LoVo (cell line): Measurements from ENCODE around the gene NONO.
"Not testable (repeated sequence)": the region's sequence is repeated elsewhere in the genome, so short reads cannot be mapped to it uniquely, and the experiment has no call there.

ENCODE experiments used
- DNase-seq: peaks from one replicate; pipeline ENCODE4 v3.0.0-alpha.2; 2016; ENCODE audit warnings: low spot score

The NONO gene

DNA sequence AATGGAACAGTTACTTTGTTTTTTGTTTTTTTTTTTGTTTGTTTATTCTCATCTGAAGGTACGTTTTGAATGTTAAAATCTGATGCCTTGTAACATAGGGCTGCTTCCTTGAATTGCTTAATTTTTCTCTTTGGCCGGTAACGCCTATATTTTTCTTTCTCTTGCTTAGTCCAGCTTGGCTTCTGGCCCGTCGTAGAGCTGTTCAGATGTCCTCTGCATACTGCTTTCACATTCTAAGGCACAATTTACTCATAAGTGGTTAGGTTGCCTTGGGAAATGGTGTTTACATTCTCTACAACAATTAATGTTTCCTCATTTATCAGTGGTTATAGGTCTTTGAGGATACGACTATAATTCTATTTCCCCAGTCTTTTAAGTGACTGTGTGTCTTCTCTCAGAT, 7.9 kb downstream of the NONO start:
- DNase-seq = no peak

DNA sequence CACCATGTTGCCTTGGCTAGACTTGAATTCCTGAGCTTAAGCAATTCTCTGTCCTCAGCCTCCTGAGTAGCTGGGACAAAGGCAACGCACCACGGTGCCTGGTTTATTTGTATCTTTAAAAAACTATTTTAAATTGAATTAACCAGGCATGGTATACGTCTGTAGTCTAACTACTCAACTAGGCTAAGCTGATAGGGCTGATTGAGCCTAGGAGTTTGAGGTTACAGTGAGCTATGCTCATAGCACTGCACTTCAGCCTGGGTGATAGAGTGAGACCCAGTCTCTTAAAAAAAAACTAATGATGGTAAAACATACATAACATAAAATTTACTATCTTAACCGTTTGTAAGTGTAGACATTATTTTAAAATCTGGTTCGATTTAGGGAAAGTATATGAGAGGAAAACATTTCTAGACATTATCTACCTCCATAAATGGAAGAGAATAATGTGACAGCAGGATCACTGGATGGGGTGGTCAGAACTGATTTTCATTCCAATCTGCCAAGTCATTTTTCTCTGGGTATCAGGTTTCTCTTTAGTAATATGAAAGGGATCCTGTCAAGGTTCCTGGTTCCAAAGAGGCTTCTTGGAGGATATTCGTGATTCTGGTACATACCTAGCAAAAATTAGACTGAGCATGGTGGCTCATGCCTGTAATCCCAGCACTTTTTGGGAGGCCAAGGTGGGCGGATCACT, 9.4 kb downstream of the NONO start:
- DNase-seq = no peak

DNA sequence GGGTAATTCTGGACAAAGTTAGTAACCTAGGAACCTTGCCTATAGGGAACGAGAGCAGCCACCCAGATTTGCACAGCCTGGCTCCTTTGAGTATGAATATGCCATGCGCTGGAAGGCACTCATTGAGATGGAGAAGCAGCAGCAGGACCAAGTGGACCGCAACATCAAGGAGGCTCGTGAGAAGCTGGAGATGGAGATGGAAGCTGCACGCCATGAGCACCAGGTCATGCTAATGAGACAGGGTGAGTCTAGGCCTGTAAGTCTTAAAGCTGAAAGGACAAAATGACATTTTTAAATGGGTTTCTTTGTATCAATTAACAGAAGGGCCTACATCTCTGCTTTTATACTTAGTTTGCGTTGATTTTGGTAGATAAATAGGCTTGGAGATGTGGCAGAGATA, 13.4 kb downstream of the NONO start:
- DNase-seq = no peak

DNA sequence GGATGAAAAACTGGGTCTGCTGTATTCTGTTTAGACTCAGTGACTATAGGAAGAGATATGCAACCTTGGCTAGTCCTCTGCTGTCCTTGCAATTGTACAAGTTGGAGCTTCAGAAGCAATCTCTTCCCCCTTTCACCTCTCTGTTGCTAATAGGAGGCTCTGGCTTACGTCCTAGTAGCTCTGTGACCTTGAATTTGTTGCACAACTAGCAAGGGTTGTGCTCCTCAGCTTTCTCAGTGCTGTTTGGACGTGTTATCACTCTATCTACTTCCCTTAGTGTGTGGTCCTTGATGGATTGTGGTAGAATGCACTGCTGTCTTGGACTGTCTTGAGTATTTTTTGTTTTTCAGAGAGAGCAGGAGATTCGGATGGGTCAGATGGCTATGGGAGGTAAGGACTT, 14.7 kb downstream of the NONO start:
- DNase-seq = no peak

DNA sequence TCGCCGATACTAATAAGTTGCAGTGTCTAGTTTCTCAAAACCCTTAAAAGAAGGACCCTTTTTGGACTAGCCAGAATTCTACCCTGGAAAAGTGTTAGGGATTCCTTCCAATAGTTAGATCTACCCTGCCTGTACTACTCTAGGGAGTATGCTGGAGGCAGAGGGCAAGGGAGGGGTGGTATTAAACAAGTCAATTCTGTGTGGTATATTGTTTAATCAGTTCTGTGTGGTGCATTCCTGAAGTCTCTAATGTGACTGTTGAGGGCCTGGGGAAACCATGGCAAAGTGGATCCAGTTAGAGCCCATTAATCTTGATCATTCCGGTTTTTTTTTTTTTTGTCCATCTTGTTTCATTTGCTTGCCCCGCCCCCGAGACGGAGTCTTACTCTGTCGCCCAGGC, 16.6 kb downstream of the NONO start:
- DNase-seq = not testable (repeated sequence)

DNA sequence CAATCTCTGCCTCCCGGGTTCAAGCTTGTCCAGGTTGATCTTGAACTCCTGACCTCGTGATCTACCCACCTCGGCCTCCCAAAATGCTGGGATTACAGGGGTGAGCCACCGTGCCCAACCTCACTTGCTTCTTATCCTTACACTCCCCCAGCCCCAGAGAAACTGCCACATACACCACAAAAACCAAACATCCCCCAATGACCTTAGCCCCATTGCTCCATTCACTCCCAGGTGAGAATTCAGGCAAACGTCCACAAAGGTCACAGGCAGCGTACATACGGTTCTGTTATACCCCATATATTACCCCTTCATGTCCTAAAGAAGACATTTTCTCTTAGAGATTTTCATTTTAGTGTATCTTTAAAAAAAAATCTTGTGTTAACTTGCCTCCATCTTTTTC, 17.1 kb downstream of the NONO start:
- not testable (repeated sequence) for DNase-seq

DNA sequence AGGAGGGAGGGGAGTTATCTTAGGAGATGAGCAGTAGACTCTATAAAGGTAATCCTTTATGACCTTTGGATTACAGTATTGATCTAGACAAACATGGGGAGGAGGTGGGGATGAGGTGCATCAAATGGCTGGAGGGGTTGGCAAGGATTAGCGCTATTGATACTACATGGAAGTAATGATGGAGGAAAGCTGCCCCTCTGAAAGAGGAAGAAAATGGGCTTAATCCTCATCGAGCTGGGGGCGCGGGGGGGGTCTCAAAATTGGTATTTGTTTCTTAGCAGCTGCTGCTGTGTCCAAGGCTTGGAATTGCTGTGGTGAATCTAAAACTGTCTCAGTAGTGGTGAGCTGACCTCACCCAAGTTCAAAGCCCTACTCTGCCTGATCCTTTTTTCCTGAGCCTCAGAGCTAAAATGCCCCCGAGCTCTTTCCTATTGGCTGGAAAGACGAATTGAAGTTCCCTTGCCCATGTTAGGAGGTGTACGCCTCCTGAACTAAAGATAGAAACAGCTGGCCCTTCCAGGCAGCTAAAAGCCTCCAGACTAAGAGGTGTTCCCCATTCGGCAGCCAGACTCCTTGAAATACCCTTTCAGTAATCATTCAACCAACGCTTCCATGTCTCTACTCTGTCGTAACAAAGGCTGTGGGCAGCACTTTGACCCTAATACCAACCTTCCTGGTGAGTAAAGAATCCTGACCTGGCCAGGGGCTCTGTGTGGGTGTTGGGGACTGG, 17.9 kb downstream of the NONO start, which contains the start of gene ITGB1BP2:
Gene ITGB1BP2, plus strand, starts transcription at position 556 of the 730 bp plus-strand sequence. Its CDS starts 57 bp downstream, at position 613.
- DNase-seq = no peak

DNA sequence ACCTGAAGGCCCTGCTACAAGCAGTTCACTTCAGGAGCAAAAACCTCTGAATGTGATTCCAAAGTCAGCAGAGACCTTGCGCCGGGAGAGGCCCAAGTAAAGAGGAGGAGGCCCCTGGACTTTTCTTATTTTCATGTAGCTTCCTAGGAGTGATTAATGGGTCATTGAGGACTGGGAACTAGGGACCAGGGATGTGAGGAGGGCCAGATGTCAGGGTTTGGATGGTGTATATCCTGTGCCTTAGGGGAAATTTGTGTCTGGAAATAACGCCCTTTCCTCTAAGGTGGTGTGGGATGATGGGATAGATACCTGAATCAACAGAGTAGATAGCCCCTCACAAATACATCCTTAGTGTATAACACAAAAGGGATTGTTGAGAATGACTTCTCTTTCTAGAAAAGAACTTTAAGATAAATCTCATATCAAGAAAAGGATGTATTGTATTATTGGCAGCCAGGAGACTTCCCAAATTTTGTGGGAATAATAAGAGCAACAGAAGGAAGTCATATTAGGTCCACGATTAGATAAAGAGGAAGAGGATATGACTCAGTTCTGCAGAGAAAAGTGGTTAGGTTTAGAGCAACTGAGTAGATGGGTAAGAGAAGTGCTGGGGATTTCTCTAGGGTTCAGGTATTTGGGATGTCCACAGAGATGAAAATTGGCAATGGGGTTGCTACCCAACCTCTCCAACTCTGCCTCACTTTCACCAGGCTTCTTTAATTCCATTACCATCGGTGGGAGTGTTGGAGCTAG, 19.2 kb downstream of the NONO start:
- no peak for DNase-seq

DNA sequence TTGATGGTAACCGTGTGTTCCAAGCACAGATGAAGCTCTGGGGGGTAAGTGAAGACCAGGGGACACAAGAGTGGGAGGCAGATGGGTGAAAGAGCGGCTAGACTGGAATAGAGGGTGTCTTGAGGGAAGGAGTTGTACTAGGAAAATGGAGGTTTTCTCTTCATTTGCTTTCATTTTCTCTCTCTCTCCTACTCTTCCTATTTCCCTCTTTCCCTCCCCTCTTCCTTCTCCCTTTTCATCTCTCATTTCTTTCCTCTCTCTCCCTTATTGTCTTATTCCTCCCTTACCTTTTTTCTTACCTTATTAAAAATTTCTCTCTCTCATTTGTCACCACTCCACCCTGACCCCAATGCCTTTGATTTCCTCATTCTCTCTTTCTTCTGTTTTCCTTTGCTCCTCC, 21.1 kb downstream of the NONO start:
- DNase-seq = no peak

DNA sequence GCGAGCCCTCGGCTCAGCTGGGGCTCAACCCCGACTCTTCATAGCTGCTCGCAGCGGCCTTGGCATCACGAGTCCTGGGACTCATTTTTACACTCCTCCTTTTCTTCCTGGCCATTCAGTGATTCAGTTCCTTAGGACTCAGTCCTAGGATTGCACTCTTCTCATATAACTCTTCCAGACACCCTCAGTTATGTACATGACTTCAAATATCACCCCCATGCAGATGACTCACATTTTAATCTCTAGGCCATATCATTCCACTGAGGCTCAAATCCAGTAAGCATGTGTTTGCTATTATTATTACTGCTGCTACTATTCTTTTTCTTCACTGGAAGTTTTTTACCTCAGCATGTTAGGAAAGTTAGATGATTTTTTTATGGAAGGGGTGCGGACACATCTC, 32.5 kb downstream of the NONO start:
- DNase-seq = no peak

DNA sequence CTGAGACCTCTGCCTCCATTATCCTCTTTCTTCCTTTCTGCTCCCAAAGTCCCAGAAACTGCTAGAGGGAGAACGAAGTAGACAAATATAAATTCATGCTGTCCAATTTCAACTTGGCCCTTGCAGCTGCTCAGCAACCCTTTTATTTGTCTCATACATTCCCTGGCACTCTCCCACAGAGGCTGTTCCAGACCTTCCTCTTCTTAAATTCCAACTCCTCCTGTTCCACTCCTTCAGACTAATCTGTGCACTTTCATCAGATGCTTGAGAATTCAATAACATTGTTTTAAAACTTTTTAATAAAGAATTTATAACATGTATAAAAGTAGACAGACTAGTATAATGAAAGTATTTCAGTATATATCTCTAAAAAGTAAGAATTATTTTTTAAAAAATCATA, 33.5 kb downstream of the NONO start:
- not testable (repeated sequence) for DNase-seq

DNA sequence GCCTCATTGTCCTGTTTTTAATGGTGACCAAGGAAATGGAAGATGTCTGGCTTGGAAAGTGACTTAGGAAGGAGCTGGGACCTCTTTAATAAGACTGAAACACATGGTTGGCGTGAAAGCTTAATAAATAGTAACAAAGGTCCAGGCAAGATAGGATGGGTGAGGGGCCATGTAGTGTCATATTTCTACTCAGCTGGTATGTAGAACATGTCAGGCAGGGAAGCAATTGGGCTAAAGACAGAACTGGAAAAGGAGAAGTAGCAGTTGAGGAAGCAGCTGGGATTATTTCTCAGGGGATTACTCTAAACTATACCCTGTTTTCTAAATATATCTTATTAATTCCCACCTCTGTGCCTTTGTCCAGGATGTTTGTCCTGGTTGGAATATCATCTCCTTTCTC, 36.7 kb downstream of the NONO start:
- no peak for DNase-seq

DNA sequence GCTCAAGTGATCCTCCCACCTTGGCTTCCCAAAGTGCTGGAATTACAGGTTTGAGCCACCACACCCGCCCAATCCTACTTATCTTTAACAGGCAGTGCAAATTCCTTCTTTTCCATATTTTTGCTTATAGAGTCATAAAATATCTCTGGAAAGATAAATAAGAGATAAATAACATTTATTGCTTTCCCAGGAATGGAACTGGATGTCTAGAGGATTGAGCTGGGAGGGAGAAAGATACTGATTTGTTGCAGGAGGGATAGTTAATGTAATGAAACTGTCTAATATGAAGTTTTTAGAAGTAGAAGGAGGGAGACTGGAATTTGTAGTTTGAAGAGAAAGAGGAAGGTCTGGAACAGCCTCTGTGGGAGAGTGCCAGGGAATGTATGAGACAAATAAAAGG, 38.3 kb downstream of the NONO start:
- DNase-seq = no peak

DNA sequence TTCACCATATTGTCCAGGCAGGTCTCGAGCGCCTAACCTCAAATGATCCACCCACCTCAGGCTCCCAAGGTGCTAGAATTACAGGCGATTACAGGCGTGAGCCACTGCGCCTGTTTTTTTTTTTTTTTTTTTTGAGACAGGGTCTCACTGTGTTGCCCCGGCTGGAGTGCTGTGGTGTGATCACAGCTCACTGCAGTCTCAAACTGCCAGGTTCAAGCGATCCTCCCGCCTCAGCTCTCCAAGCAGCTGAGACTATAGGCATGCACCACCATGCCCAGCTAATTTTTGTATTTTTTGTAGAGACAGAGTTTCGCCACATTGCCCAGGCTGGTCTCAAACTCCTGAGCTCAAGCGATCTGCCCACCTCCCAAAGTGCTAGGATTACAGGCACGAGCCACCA, 41.0 kb downstream of the NONO start:
- DNase-seq = not testable (repeated sequence)

DNA sequence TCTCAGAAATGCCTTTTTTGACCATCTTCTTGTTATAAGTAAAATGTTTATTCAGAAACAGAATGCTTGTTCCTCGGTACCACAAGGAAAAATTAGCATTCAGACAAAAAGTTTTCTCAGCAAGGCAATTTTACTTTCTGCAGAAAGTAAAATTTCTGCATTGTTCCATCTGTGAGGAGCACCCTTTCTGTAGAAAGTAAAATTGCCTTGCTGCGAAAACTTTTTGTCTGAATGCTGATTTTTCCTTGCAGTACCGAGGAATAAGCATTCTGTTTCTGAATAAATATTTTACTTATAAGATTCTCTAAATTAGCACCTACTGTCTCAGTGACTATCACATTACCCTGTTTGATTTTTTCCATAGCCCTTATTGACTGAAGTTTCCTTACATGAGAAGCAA, 43.0 kb downstream of the NONO start:
- DNase-seq = no peak

DNA sequence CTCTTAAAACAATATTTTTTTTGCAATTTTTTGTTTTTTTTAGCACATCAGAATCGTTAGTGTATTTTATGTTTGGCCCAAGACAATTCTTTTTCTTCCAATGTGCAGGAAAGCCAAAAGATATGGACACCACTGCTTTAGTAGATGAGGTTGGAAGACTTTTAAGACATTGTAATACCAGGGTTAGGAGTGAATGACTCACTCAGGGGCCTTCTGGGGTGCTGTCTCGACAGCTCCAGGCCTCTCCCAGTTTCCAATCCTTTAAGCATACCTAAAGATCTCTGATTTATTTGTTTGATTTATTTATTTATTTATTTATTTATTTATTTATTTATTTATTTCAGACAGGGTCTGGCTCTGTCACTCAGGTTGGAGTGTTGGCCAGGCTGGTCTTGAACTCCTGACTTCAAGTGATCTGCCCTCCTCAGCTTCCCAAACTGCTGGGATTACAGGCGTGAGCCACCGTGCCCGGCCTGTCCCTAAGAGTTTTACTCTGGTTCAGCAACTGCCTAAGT, 65.8 kb downstream of the NONO start:
- DNase-seq = not testable (repeated sequence)

DNA sequence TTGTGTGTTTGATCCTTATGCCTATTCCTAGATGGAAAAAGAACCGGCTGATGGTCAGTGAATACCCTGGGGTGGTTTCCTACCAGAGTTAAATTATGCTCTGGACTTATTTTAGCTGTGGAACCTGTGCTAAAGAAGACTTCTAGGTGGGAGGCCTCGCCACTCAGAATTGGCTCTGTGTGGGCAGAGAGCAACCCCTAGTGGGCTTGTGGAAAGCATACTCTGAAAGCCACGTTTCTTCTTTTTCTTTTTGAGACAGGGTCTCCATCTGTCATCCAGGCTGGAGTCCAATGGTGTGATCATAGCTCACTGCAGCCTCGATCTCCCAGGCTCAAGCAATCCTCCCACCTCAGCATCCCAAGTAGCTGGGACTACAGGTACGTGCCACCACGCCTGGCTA, 66.4 kb downstream of the NONO start:
- DNase-seq = not testable (repeated sequence)
